Hepatocyte (in vitro differentiated cells): Measurements from ENCODE around the gene GPHN. TPM values are rescaled to one million over a fixed set of nuclear protein-coding genes. Genes with fewer than 3 reads are reported as not detected.

ENCODE experiments used
- DNase-seq: peaks from one replicate; pipeline ENCODE4 v3.0.0-alpha.2; 2016; ENCODE audit warnings: low spot score
- H2AFZ ChIP-seq: fragments of 200-600 bp; sonication (generic); 2 replicates; pipeline ENCODE4 v1.6.0; 2016; ENCODE audit warnings: antibody characterized with exemption, mild to moderate bottlenecking
- H3K27ac ChIP-seq: fragments of 200-600 bp; sonication (generic); 2 replicates; pipeline ENCODE4 v1.5.1; 2016; ENCODE audit warnings: mild to moderate bottlenecking
- H3K27me3 ChIP-seq: fragments of 200-600 bp; sonication (generic); 2 replicates; pipeline ENCODE4 v1.6.1; 2016
- H3K36me3 ChIP-seq: fragments of 200-600 bp; sonication (generic); replicated peaks from 2 replicates; pipeline ENCODE4 v1.5.1; 2016; ENCODE audit warnings: low read depth; ENCODE audit not compliant: insufficient read depth
- H3K4me1 ChIP-seq: fragments of 200-600 bp; sonication (generic); 2 replicates; pipeline ENCODE4 v1.5.1; 2016; ENCODE audit warnings: mild to moderate bottlenecking, moderate library complexity; ENCODE audit not compliant: insufficient read depth
- H3K4me2 ChIP-seq: fragments of 200-600 bp; sonication (generic); 2 replicates; pipeline ENCODE4 v1.6.0; 2016
- H3K4me3 ChIP-seq: fragments of 200-600 bp; sonication (generic); 2 replicates; pipeline ENCODE4 v1.5.1; 2016; ENCODE audit warnings: mild to moderate bottlenecking
- H3K79me2 ChIP-seq: fragments of 200-600 bp; sonication (generic); 2 replicates; pipeline ENCODE4 v1.6.0; 2017; ENCODE audit warnings: mild to moderate bottlenecking
- H3K9me2 ChIP-seq: fragments of 200-600 bp; sonication (generic); replicated peaks from 2 replicates; pipeline ENCODE4 v1.6.0; 2017; ENCODE audit warnings: mild to moderate bottlenecking; ENCODE audit not compliant: insufficient read depth
- H3K9me3 ChIP-seq: fragments of 200-600 bp; sonication (generic); 2 replicates; pipeline ENCODE4 v1.5.1; 2016; ENCODE audit warnings: low read depth, mild to moderate bottlenecking
- H4K20me1 ChIP-seq: fragments of 200-600 bp; sonication (generic); 2 replicates; pipeline ENCODE4 v1.6.0; 2016; ENCODE audit warnings: mild to moderate bottlenecking; ENCODE audit not compliant: insufficient read depth, poor library complexity, severe bottlenecking
- EZH2 ChIP-seq: fragments of 200-600 bp; sonication (generic); IDR thresholded peaks from 2 replicates; pipeline ENCODE4 v1.6.1; 2016; ENCODE audit warnings: antibody characterized with exemption, mild to moderate bottlenecking, borderline replicate concordance
- EZH2phosphoT487 ChIP-seq: fragments of 200-600 bp; sonication (generic); IDR thresholded peaks from one replicate; pipeline ENCODE4 v1.6.1; 2018; ENCODE audit warnings: antibody characterized with exemption, mild to moderate bottlenecking, low read depth, moderate library complexity; ENCODE audit not compliant: unreplicated experiment, severe bottlenecking
- WGBS: methylation state at CpG from one replicate; pipeline ENCODE4 v1.1.6; 2016; ENCODE audit warnings: low lambda C conversion rate; ENCODE audit errors: missing lambda C conversion rate; 5-methylcytosine and 5-hydroxymethylcytosine counted together
- polyA plus RNA-seq: library from polyadenylated mRNA; unstranded; fragments of >200 nt; fragmentation: Nextera tagmentation; extraction: Ambion mirVana; gene quantifications from 2 replicates; pipeline ENCODE4 v1.2.1, GENCODE V29; 2016
- total RNA-seq: library from RNA; depleted of rRNA; stranded (reverse); fragments of >200 nt; gene quantifications from 2 replicates; pipeline ENCODE4 v1.2.3, GENCODE V29; 2014
- TF ChIP-seq, protein P1 (sequence below): fragments of 200-600 bp; sonication (generic); IDR thresholded peaks from 2 replicates; pipeline ENCODE4 v1.5.1; 2016; ENCODE audit warnings: antibody characterized with exemption, mild to moderate bottlenecking; ENCODE audit not compliant: poor library complexity

The GPHN gene
- total and polyA plus RNA-seq, 2 experiments from 2014 or later = 9.3 to 10.7 TPM

DNA sequence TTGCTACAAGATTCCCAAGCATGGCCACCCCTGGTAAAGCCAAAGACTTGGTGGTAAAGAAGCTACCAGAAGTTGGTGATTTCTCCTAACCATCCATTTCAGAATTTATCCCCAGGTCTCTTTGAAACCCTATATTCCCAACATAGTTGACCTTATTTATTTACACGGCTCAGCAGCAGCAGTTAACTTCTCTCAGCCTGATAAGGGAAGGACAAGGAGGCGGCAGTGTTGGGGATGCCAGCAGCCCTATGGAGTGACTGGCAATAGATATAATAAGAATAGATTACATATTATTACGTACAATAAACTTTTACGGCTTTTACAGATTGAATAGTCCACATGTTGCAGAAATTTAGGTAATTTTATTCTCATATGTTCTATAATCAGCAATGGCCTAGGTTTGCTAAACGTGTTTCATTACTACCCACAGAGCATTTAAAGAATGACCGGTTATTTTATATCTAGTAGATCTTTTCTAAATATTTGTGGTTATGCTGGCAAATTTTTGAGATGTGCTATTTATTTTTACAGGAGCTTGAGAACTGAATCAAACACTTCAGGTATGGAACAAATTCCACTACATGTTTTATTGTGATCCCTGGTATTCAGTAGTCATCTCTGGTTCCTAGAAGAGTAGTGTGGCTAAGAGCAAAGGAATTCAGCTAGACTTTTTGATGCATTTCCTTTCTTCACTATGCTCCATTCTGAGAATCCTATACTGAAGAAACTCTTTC lies 713.5 kb downstream of the GPHN start:
- H3K4me3 ChIP-seq = no peak overlapping the region
- DNase-seq = no peak
- no peak overlapping the region for H2AFZ ChIP-seq
- 49% methylated on average over 6 of the region's 6 CpGs for WGBS
- no peaks in the 10 kb centered on the region for H3K36me3 ChIP-seq
- H3K9me3 ChIP-seq = no peaks in the 10 kb centered on the region
- TF ChIP-seq EZH2 (no peak), EZH2phosphoT487 (no peak)
- TF ChIP-seq, protein P1, sequence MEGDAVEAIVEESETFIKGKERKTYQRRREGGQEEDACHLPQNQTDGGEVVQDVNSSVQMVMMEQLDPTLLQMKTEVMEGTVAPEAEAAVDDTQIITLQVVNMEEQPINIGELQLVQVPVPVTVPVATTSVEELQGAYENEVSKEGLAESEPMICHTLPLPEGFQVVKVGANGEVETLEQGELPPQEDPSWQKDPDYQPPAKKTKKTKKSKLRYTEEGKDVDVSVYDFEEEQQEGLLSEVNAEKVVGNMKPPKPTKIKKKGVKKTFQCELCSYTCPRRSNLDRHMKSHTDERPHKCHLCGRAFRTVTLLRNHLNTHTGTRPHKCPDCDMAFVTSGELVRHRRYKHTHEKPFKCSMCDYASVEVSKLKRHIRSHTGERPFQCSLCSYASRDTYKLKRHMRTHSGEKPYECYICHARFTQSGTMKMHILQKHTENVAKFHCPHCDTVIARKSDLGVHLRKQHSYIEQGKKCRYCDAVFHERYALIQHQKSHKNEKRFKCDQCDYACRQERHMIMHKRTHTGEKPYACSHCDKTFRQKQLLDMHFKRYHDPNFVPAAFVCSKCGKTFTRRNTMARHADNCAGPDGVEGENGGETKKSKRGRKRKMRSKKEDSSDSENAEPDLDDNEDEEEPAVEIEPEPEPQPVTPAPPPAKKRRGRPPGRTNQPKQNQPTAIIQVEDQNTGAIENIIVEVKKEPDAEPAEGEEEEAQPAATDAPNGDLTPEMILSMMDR = no peak
- H3K27me3 ChIP-seq = no peaks in the 10 kb centered on the region
- no peaks in the 10 kb centered on the region for H3K9me2 ChIP-seq
- H4K20me1 ChIP-seq = no peaks in the 10 kb centered on the region
- no peaks in the 10 kb centered on the region for H3K79me2 ChIP-seq
- H3K4me1 ChIP-seq = peaks cover 5% of the 10 kb centered on the region
- H3K27ac ChIP-seq = no peak overlapping the region
- H3K4me2 ChIP-seq = no peak overlapping the region

DNA sequence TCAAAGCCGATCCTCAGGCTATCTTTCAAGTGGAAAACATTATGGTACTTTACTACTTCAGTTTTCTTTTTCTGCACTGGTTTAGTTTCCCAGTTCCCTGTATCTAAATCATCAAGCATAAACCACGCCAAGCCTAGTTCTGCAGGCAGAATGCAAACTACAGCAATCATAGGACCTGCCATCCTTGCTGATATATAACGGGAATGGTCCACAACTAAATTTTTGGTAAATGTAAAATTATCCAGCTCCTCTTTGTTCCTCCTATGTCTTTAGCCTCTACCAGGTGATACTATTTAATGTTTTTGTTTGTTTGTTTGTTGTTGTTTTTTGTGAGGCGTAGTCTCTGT lies 714.0 kb downstream of the GPHN start:
- DNase-seq = no peak

DNA sequence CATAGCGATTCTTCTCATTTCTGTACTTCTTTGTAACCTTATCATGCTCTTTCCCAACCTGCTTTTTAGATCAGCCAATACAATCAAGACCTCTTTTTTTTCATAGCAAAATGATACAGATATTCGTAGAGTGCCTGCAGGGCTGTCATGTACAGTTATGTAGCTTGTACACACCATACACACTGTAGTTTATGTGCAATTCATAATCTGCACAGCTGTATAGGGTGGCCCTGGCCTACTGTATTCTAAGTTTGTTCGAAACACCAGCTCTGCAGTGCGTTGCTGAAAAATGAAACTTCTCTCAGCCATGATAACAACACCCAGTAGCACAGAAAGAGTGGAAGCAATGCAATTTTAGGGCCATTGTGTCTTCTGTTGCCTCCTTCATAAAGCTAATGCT lies 717.6 kb downstream of the GPHN start:
- TF ChIP-seq EZH2 (no peak), EZH2phosphoT487 (no peak)
- TF ChIP-seq, protein P1 = no peak
- no peak for DNase-seq
- no peak overlapping the region for H2AFZ ChIP-seq
- H3K27me3 ChIP-seq = no peaks in the 10 kb centered on the region
- no peak overlapping the region for H3K27ac ChIP-seq
- H3K4me3 ChIP-seq = no peak overlapping the region
- WGBS = 92% methylated on average over 4 of the region's 4 CpGs
- H3K36me3 ChIP-seq = no peaks in the 10 kb centered on the region
- H3K9me3 ChIP-seq = no peaks in the 10 kb centered on the region
- peaks cover 5% of the 10 kb centered on the region for H3K4me1 ChIP-seq
- no peaks in the 10 kb centered on the region for H3K79me2 ChIP-seq
- no peak overlapping the region for H3K4me2 ChIP-seq
- no peaks in the 10 kb centered on the region for H4K20me1 ChIP-seq
- no peaks in the 10 kb centered on the region for H3K9me2 ChIP-seq

More for the DNA sequence above, 714.0 kb downstream of the GPHN start:
- no peaks in the 10 kb centered on the region for H4K20me1 ChIP-seq
- H3K27ac ChIP-seq = no peak overlapping the region
- H3K4me3 ChIP-seq = no peak overlapping the region
- H3K4me1 ChIP-seq = peaks cover 5% of the 10 kb centered on the region
- no peaks in the 10 kb centered on the region for H3K27me3 ChIP-seq
- H3K36me3 ChIP-seq = no peaks in the 10 kb centered on the region
- no peaks in the 10 kb centered on the region for H3K79me2 ChIP-seq
- H3K9me3 ChIP-seq = no peaks in the 10 kb centered on the region
- no peak for TF ChIP-seq EZH2
- no peak for TF ChIP-seq EZH2phosphoT487
- TF ChIP-seq, protein P1 = no peak
- WGBS = 82% methylated on average over 4 of the region's 4 CpGs
- no peak overlapping the region for H3K4me2 ChIP-seq
- H2AFZ ChIP-seq = no peak overlapping the region
- H3K9me2 ChIP-seq = no peaks in the 10 kb centered on the region
